Heart right ventricle (tissue), 16 donors: ENCODE results near the gene OR2Y1. TPM values are rescaled to one million over a fixed set of nuclear protein-coding genes. Genes with fewer than 3 reads are reported as not detected.
"Not testable (repeated sequence)": the region's sequence is repeated elsewhere in the genome, so short reads cannot be mapped to it uniquely, and the experiment has no call there.

ENCODE experiments used
- ATAC-seq, 8 donors: fragments of 200-7000 bp; cut with Tn5 transposase; one replicate each; pipeline ENCODE4 v1.9.1; 2020; ENCODE audit warnings: mild to moderate bottlenecking in 8 of 8, moderate library complexity in 8 of 8, moderate number of reproducible peaks in 1 of 8
- DNase-seq, 2 donors: peaks; one replicate each; pipeline ENCODE4 v3.0.0-alpha.2; 2020
- H3K27ac ChIP-seq, 10 donors: fragments of 200-600 bp; sonication (generic) in 2 of 10; one replicate each; pipeline versions ENCODE4 v1.5.0 to v1.8.0; 2020 to 2022; ENCODE audit warnings: mild to moderate bottlenecking in 3 of 10
- H3K27me3 ChIP-seq, 7 donors: fragments of 200-600 bp; one replicate each; pipeline ENCODE4 v1.8.0; 2021 to 2022; ENCODE audit warnings: mild to moderate bottlenecking in 2 of 7
- H3K36me3 ChIP-seq, 9 donors: fragments of 200-600 bp; sonication (generic) in 1 of 9; one replicate each; pipeline versions ENCODE4 v1.5.0 to v1.8.0; 2020 to 2022; ENCODE audit warnings: mild to moderate bottlenecking in 2 of 9
- H3K4me1 ChIP-seq, 9 donors: fragments of 200-600 bp; sonication (generic) in 1 of 9; one replicate each; pipeline versions ENCODE4 v1.5.0 to v1.8.0; 2020 to 2022; ENCODE audit warnings: mild to moderate bottlenecking in 4 of 9
- H3K4me3 ChIP-seq, 10 donors: fragments of 200-600 bp; sonication (generic) in 2 of 10; one replicate each; pipeline versions ENCODE4 v1.5.0 to v1.8.0; 2020 to 2022; ENCODE audit warnings: mild to moderate bottlenecking in 7 of 10, moderate library complexity in 2 of 10
- H3K9me3 ChIP-seq, 11 donors: fragments of 200-600 bp in 10 of 11; sonication (generic) in 2 of 11; one replicate each; pipeline versions ENCODE4 v1.5.0 to v1.8.0; 2013 to 2022; ENCODE audit warnings: mild to moderate bottlenecking in 2 of 11, control low read depth in 1 of 11, moderate library complexity in 1 of 11
- CTCF ChIP-seq, 9 donors: fragments of 200-600 bp; sonication (generic) in 2 of 9; IDR thresholded peaks; one replicate each; pipeline versions ENCODE4 v1.5.0 to v1.8.0; 2021 to 2022; ENCODE audit warnings: antibody characterized with exemption in 9 of 9, mild to moderate bottlenecking in 5 of 9, moderate library complexity in 1 of 9
- WGBS, 2 donors: extraction: QIAGEN DNeasy Blood & Tissue Kit; methylation state at CpG; one replicate each; pipeline ENCODE4 v1.1.7; 2013; ENCODE audit warnings: inconsistent platforms in 1 of 2; 5-methylcytosine and 5-hydroxymethylcytosine counted together
- intact Hi-C, 10 donors: fragments of 100-400 bp; cut with DNase I; formaldehyde crosslinking; loops; one replicate each; pipeline versions ENCODE4 v1.11.1 to v1.14.2; 2022
- polyA plus RNA-seq, 2 donors: library from polyadenylated mRNA; stranded (reverse); fragments of 200-250 nt; gene quantifications; one replicate each; pipeline ENCODE4 v1.2.3, GENCODE V29; 2013
- total RNA-seq, 10 donors: library from RNA; stranded (reverse); fragmentation: NEBNext Ultra II Directional in 3 of 10; extraction: Animal tissue kit (Norgen Biotek cat#: 25700) in 3 of 10; gene quantifications; one replicate each; pipeline versions ENCODE4 v1.2.1 to v1.2.4, GENCODE V29; 2021 to 2023
- donor health status: Arrhythmogenic right ventricular cardiomyopathy.
- donor health status: ischemic (EF 13 %, LVEDD 7.1; RV severe dilation, severe dysfunction).
- donor health status: healthy with polysubstance abuse.
- donor health status: DM: no; HTN: yes; CAD: no.
- donor health status: DM: no; HTN: no; CAD: no.
- donor health status: ischemic (EF 25% LVEDD 6.9; RV normal size, moderate dysfunction).
- donor health status: ischemic (EF 25% LVEDD 5.7; RV mildly dilated, moderate dysfunction).
- donor health status: healthy.
- donor health status: DM: yes; HTN: yes; CAD: no.
- donor health status: Ischemic cardiomyopathy.
- donor health status: ischemic (EF 35%, LVEDD 5.7; RV mildly dilated, moderate dysfunction).
- donor health status: nonischemic (EF 11% LVEDD 7.7; RV severe dilation, severe dysfunction).
- donor health status: DM: yes; HTN: yes; CAD: no.
- donor health status: PGD.
- donor health status: ischemic (EF 29% LVEDD 5.4; RV normal size, mild dysfunction).
- donor health status: nonischemic (EF 23%, LVEDD 6.1; RV moderate dilation, normal function).

OR2Y1 gene
- total and polyA plus RNA-seq, 12 donors: not detected

GRCh38 chr5:180703912-180704311, 35.9 kb downstream of the OR2Y1 start:
- no peaks in the 10 kb centered on the region for H3K36me3 ChIP-seq
- H3K4me1 ChIP-seq: no peaks in the 10 kb centered on the region
- H3K27me3 ChIP-seq: peaks cover 0 to 8% (median 4%) of the 10 kb centered on the region in 7 donors
- H3K9me3 ChIP-seq: peaks cover 0 to 26% (median 0%) of the 10 kb centered on the region in 11 donors
- 60 to 64% methylated on average over 7 of the region's 7 CpGs for WGBS, 2 donors
- no peak for TF ChIP-seq CTCF (IDR thresholded peaks at IDR 0.05)
- no peak for DNase-seq
- intact Hi-C loops: no loop called here
- no peak overlapping the region for H3K27ac ChIP-seq
- no peak overlapping the region for H3K4me3 ChIP-seq
- no peak for ATAC-seq

- H3K4me3 ChIP-seq, intact Hi-C loops, H3K36me3 ChIP-seq, DNase-seq, H3K27me3 ChIP-seq, H3K27ac ChIP-seq, H3K4me1 ChIP-seq, ATAC-seq: not testable (repeated sequence)
- 81 to 82% methylated on average over 2 of the region's 2 CpGs for WGBS, 2 donors
- peaks cover 0 to 26% (median 0%) of the 10 kb centered on the region in 11 donors for H3K9me3 ChIP-seq
These were observed 36.5 kb downstream of the OR2Y1 start for GRCh38 chr5:180703371-180703770.

GRCh38 chr5:180700440-180700839, 39.4 kb downstream of the OR2Y1 start:
- H3K36me3 ChIP-seq, H3K4me3 ChIP-seq, H3K27ac ChIP-seq, intact Hi-C loops, H3K4me1 ChIP-seq, ATAC-seq, DNase-seq: not testable (repeated sequence)
- 90 to 95% methylated on average over 4 of the region's 4 CpGs for WGBS, 2 donors
- H3K27me3 ChIP-seq: peaks cover 0 to 11% (median 6%) of the 10 kb centered on the region in 7 donors
- H3K9me3 ChIP-seq: peaks cover 0 to 37% (median 5%) of the 10 kb centered on the region in 11 donors

- Histone ChIP-seq H3K36me3 (no peaks in the 10 kb centered on the region), H3K4me1 (no peaks in the 10 kb centered on the region), H3K4me3 (no peak overlapping the region), H3K27me3 (peaks cover 0 to 13% (median 6%) of the 10 kb centered on the region in 7 donors), H3K9me3 (peaks cover 0 to 44% (median 8%) of the 10 kb centered on the region in 11 donors), H3K27ac (no peak overlapping the region)
- 84 to 90% methylated on average over 1 of the region's 1 CpG for WGBS, 2 donors
- ATAC-seq (no peak), DNase-seq (no peak)
- no peak for TF ChIP-seq CTCF (IDR thresholded peaks at IDR 0.05)
- intact Hi-C loops: no loop called here
These were observed 40.8 kb downstream of the OR2Y1 start for GRCh38 chr5:180699042-180699441.

GRCh38 chr5:180696116-180696515, 43.7 kb downstream of the OR2Y1 start:
- no peaks in the 10 kb centered on the region for H3K36me3 ChIP-seq
- TF ChIP-seq CTCF (IDR thresholded peaks at IDR 0.05): no peak
- ATAC-seq (no peak), DNase-seq (no peak)
- H3K4me3 ChIP-seq: no peak overlapping the region
- H3K27me3 ChIP-seq: peaks cover 0 to 35% (median 18%) of the 10 kb centered on the region in 7 donors
- H3K9me3 ChIP-seq: peaks cover 0 to 33% (median 8%) of the 10 kb centered on the region in 11 donors
- H3K4me1 ChIP-seq: no peaks in the 10 kb centered on the region
- no peak overlapping the region for H3K27ac ChIP-seq
- 88 to 93% methylated on average over 1 of the region's 1 CpG for WGBS, 2 donors
- intact Hi-C loops: no loop called here
